HepG2 (cell line): ENCODE data around the gene COA3. TPM values are rescaled to one million over a fixed set of nuclear protein-coding genes. Genes with fewer than 3 reads are reported as not detected.

Source experiments
- HDAC2 ChIP-seq: sonication (generic); formaldehyde crosslinking; IDR thresholded peaks from 2 replicates; pipeline ENCODE4 v1.4.0; 2020; ENCODE audit warnings: missing genetic modification reagents
- HOXA3 ChIP-seq: sonication (generic); formaldehyde crosslinking; IDR thresholded peaks from 2 replicates; pipeline ENCODE4 v1.5.0; 2020; ENCODE audit warnings: missing genetic modification reagents
- JUND ChIP-seq: sonication (generic); formaldehyde crosslinking; IDR thresholded peaks from 2 replicates; pipeline ENCODE4 v1.8.0; 2022; ENCODE audit warnings: mild to moderate bottlenecking, missing genetic modification reagents
- KDM6A ChIP-seq: IDR thresholded peaks from 2 replicates; pipeline ENCODE4 v1.6.1; 2016; ENCODE audit warnings: low read depth
- NFRKB ChIP-seq: fragments of 450-650 bp; IDR thresholded peaks from 2 replicates; pipeline ENCODE4 v1.6.1; 2017
- PHB2 ChIP-seq: fragments of 450-650 bp; IDR thresholded peaks from 2 replicates; pipeline ENCODE4 v1.6.1; 2018; ENCODE audit not compliant: partially characterized antibody
- SP4 ChIP-seq: sonication (generic); formaldehyde crosslinking; IDR thresholded peaks from 2 replicates; pipeline ENCODE4 v1.8.1; 2023; ENCODE audit warnings: mild to moderate bottlenecking, missing genetic modification reagents
- SRSF9 ChIP-seq: fragments of 200-400 bp; formaldehyde crosslinking; IDR thresholded peaks from 2 replicates; pipeline ENCODE4 v1.6.1; 2018; ENCODE audit warnings: borderline replicate concordance, mild to moderate bottlenecking, low read depth, low read length; ENCODE audit not compliant: insufficient read depth, poor library complexity, severe bottlenecking
- ZC3H4 ChIP-seq: sonication (generic); formaldehyde crosslinking; IDR thresholded peaks from 2 replicates; pipeline ENCODE4 v1.4.0; 2020; ENCODE audit warnings: missing genetic modification reagents, borderline replicate concordance
- polyA plus RNA-seq, 8 experiments: library from polyadenylated mRNA; depleted of rRNA in 3 of 8; stranded (reverse) in 7 of 8; unstranded in 1 of 8; fragments of >200 nt; fragmentation: Illumina TruSeq in 4 of 8; extraction: Trizol in 4 of 8; gene quantifications; 2 replicates each; pipeline versions ENCODE4 v1.2.1 to v1.2.3, GENCODE V29; 2011 to 2016; ENCODE audit warnings: low read depth in 4 of 8, missing spikeins in 1 of 8, mixed read lengths in 1 of 8; ENCODE audit not compliant: insufficient read depth in 1 of 8
- total RNA-seq, 5 experiments: library from RNA; depleted of rRNA; stranded (reverse); fragments of >200 nt; fragmentation: Illumina TruSeq; extraction: Trizol; gene quantifications; 2 replicates each; pipeline ENCODE4 v1.2.3, GENCODE V29; 2016; ENCODE audit warnings: low read depth in 1 of 5
- TF ChIP-seq, protein P1 (sequence below): sonication (generic); formaldehyde crosslinking; IDR thresholded peaks from 2 replicates; pipeline ENCODE4 v1.8.0; 2022; ENCODE audit warnings: missing genetic modification reagents, mild to moderate bottlenecking, moderate library complexity, borderline replicate concordance
- TF ChIP-seq, protein P2 (sequence below): sonication (generic); formaldehyde crosslinking; IDR thresholded peaks from 2 replicates; pipeline ENCODE4 v1.5.0; 2020; ENCODE audit warnings: missing genetic modification reagents
- TF ChIP-seq, protein P3 (sequence below): sonication (generic); formaldehyde crosslinking; IDR thresholded peaks from 2 replicates; pipeline ENCODE4 v1.4.0; 2020; ENCODE audit warnings: missing genetic modification reagents, mild to moderate bottlenecking, borderline replicate concordance
- TF ChIP-seq, protein P4 (sequence below): IDR thresholded peaks from 2 replicates; pipeline ENCODE4 v1.6.1; 2016
- TF ChIP-seq, protein P5 (sequence below): sonication (generic); formaldehyde crosslinking; IDR thresholded peaks from 2 replicates; pipeline ENCODE4 v1.9.0; 2021; ENCODE audit warnings: missing genetic modification reagents, mild to moderate bottlenecking, borderline replicate concordance

The COA3 gene
- total and polyA plus RNA-seq, 2 of the 13 experiments (the other 11 are each of a cell fraction or from before 2014, with no cell fraction given): 133 to 202 TPM

DNA sequence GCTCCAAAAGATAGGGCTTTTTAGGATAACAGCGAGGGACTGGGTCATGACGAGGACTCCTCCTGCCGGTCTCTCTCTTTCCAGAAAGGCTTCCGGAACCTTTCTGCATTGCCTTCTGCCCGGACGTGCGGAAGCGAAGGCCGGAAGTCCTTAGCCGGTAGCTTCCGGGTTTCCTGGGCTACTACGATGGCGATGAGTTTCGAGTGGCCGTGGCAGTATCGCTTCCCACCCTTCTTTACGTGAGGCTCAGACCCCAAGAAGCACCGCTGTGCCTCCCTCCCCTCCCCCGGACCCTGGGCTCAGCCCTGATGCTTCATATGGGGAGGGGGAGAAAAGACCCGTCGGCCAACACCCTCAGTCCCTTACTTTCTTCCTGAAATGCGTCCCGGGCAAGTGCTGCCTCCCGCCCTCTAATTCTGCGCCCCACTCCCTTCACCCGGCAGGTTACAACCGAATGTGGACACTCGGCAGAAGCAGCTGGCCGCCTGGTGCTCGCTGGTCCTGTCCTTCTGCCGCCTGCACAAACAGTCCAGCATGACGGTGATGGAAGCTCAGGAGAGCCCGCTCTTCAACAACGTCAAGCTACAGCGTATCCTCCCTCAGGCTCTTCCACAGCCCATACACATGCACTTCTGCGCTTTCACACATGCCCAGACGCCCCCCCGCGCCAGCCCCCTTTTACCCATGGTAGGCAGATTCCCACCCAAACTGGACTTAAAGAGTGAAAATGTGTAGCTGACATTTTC, 25.0 kb downstream of the COA3 start, which contains the start of gene VPS25 (continued):
- TF ChIP-seq ZC3H4 (peak; percentile 86; the same call in 1 of the 2 replicates), JUND (CRISPR knock-in tag) (peak; percentile 62; the same call in 1 of the 2 replicates), SRSF9 (no peak), PHB2 (no peak), HDAC2 (peak; percentile 97), HOXA3 (CRISPR knock-in tag) (peak; percentile 91), KDM6A (CRISPR knock-in tag) (no peak), NFRKB (no peak), SP4 (CRISPR knock-in tag) (peak; percentile 81)
- TF ChIP-seq, protein P1, sequence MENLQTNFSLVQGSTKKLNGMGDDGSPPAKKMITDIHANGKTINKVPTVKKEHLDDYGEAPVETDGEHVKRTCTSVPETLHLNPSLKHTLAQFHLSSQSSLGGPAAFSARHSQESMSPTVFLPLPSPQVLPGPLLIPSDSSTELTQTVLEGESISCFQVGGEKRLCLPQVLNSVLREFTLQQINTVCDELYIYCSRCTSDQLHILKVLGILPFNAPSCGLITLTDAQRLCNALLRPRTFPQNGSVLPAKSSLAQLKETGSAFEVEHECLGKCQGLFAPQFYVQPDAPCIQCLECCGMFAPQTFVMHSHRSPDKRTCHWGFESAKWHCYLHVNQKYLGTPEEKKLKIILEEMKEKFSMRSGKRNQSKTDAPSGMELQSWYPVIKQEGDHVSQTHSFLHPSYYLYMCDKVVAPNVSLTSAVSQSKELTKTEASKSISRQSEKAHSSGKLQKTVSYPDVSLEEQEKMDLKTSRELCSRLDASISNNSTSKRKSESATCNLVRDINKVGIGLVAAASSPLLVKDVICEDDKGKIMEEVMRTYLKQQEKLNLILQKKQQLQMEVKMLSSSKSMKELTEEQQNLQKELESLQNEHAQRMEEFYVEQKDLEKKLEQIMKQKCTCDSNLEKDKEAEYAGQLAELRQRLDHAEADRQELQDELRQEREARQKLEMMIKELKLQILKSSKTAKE: no peak
- TF ChIP-seq, protein P2, sequence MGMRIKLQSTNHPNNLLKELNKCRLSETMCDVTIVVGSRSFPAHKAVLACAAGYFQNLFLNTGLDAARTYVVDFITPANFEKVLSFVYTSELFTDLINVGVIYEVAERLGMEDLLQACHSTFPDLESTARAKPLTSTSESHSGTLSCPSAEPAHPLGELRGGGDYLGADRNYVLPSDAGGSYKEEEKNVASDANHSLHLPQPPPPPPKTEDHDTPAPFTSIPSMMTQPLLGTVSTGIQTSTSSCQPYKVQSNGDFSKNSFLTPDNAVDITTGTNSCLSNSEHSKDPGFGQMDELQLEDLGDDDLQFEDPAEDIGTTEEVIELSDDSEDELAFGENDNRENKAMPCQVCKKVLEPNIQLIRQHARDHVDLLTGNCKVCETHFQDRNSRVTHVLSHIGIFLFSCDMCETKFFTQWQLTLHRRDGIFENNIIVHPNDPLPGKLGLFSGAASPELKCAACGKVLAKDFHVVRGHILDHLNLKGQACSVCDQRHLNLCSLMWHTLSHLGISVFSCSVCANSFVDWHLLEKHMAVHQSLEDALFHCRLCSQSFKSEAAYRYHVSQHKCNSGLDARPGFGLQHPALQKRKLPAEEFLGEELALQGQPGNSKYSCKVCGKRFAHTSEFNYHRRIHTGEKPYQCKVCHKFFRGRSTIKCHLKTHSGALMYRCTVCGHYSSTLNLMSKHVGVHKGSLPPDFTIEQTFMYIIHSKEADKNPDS (CRISPR knock-in tag): no peak
- TF ChIP-seq, protein P3, sequence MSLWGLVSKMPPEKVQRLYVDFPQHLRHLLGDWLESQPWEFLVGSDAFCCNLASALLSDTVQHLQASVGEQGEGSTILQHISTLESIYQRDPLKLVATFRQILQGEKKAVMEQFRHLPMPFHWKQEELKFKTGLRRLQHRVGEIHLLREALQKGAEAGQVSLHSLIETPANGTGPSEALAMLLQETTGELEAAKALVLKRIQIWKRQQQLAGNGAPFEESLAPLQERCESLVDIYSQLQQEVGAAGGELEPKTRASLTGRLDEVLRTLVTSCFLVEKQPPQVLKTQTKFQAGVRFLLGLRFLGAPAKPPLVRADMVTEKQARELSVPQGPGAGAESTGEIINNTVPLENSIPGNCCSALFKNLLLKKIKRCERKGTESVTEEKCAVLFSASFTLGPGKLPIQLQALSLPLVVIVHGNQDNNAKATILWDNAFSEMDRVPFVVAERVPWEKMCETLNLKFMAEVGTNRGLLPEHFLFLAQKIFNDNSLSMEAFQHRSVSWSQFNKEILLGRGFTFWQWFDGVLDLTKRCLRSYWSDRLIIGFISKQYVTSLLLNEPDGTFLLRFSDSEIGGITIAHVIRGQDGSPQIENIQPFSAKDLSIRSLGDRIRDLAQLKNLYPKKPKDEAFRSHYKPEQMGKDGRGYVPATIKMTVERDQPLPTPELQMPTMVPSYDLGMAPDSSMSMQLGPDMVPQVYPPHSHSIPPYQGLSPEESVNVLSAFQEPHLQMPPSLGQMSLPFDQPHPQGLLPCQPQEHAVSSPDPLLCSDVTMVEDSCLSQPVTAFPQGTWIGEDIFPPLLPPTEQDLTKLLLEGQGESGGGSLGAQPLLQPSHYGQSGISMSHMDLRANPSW: 0 out of 2 replicates have a peak, but pooled peaks have one; percentile 35
- TF ChIP-seq, protein P4, sequence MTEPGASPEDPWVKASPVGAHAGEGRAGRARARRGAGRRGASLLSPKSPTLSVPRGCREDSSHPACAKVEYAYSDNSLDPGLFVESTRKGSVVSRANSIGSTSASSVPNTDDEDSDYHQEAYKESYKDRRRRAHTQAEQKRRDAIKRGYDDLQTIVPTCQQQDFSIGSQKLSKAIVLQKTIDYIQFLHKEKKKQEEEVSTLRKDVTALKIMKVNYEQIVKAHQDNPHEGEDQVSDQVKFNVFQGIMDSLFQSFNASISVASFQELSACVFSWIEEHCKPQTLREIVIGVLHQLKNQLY (CRISPR knock-in tag): peak; percentile 36; the same call in 1 of the 2 replicates
- TF ChIP-seq, protein P5, sequence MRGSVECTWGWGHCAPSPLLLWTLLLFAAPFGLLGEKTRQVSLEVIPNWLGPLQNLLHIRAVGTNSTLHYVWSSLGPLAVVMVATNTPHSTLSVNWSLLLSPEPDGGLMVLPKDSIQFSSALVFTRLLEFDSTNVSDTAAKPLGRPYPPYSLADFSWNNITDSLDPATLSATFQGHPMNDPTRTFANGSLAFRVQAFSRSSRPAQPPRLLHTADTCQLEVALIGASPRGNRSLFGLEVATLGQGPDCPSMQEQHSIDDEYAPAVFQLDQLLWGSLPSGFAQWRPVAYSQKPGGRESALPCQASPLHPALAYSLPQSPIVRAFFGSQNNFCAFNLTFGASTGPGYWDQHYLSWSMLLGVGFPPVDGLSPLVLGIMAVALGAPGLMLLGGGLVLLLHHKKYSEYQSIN: no peak
